HG03097 (cell line): ENCODE data around the gene IL1R1.

Experiments used
- ATAC-seq: cut with Tn5 transposase; IDR thresholded peaks from one replicate; pipeline ENCODE4 v1.9.1; 2021; ENCODE audit not compliant: unreplicated experiment, low FRiP score

The IL1R1 gene

GRCh38 chr2:102137138-102137537, 5.4 kb upstream of the IL1R1 start:
- ATAC-seq, result no peak

- no peak for ATAC-seq
Observed at GRCh38 chr2:102138331-102138730, 4.2 kb upstream of the IL1R1 start.

GRCh38 chr2:102139851-102140250, 2.7 kb upstream of the IL1R1 start:
- no peak for ATAC-seq

- no peak for ATAC-seq
Observed at GRCh38 chr2:102140377-102140776, 2.2 kb upstream of the IL1R1 start.

GRCh38 chr2:102141011-102141943, 1.3 kb upstream of the IL1R1 start:
- ATAC-seq, result no peak

- ATAC-seq, result no peak
Observed at GRCh38 chr2:102142829-102143449, 393 bp downstream of the IL1R1 start.

- no peak for ATAC-seq
Observed at GRCh38 chr2:102143450-102143985, 972 bp downstream of the IL1R1 start.

GRCh38 chr2:102144128-102144527, 1.6 kb downstream of the IL1R1 start:
- ATAC-seq, result no peak

GRCh38 chr2:102145107-102145506, 2.6 kb downstream of the IL1R1 start:
- ATAC-seq, result no peak

GRCh38 chr2:102145934-102146333, 3.4 kb downstream of the IL1R1 start:
- no peak for ATAC-seq

GRCh38 chr2:102147935-102148334, 5.4 kb downstream of the IL1R1 start:
- ATAC-seq, result no peak

GRCh38 chr2:102149243-102149642, 6.7 kb downstream of the IL1R1 start:
- no peak for ATAC-seq

GRCh38 chr2:102149644-102150455, 7.3 kb downstream of the IL1R1 start:
- ATAC-seq, result no peak

- ATAC-seq, result no peak
Observed at GRCh38 chr2:102154364-102154763, 11.8 kb downstream of the IL1R1 start.

- ATAC-seq, result no peak
Observed at GRCh38 chr2:102154946-102155702, 12.6 kb downstream of the IL1R1 start.

GRCh38 chr2:102155703-102156515, 13.4 kb downstream of the IL1R1 start:
- ATAC-seq, result no peak

- no peak for ATAC-seq
Observed at GRCh38 chr2:102158011-102158755, 15.6 kb downstream of the IL1R1 start.

- no peak for ATAC-seq
Observed at GRCh38 chr2:102159295-102159694, 16.7 kb downstream of the IL1R1 start.
